ENCODE results near the gene EYA2. TPM values are rescaled to one million over a fixed set of nuclear protein-coding genes. Genes with fewer than 3 reads are reported as not detected.

The EYA2 gene
- total RNA-seq, 1 experiment from 2014 or later, result 0.25 TPM

GRCh38 chr20:46883892-46884291, 10.8 kb upstream of the EYA2 start:
- Mint-ChIP-seq H3K27me3 (ENCODE audit: insufficient read depth, unreplicated experiment) (peaks cover 32% of the 10 kb centered on the region), H3K4me3 (ENCODE audit: unreplicated experiment) (no peak overlapping the region), H3K36me3 (ENCODE audit: insufficient read depth, unreplicated experiment) (no peaks in the 10 kb centered on the region), H3K27ac (ENCODE audit: unreplicated experiment) (no peak overlapping the region), H3K4me1 (ENCODE audit: low read depth, unreplicated experiment) (no peaks in the 10 kb centered on the region), H3K9me3 (ENCODE audit: unreplicated experiment) (no peaks in the 10 kb centered on the region)
- H3K9me3 ChIP-seq, result no peaks in the 10 kb centered on the region
- no peak for DNase-seq
- H3K4me1 ChIP-seq, result no peaks in the 10 kb centered on the region
- intact Hi-C loops (cut with micrococcal nuclease; ENCODE audit: unreplicated experiment), result no loop called here
- BruUV-seq (replicated peaks), result no TSS peak
- no peaks in the 10 kb centered on the region; the same call in none of the 2 replicates for H3K27me3 ChIP-seq (replicated peaks; ENCODE audit: control insufficient read depth, insufficient read depth, low read length)
- no peak overlapping the region for H3K4me3 ChIP-seq (ENCODE audit: low read depth, low read length)
- TF ChIP-seq CTCF (IDR thresholded peaks at IDR 0.05; ENCODE audit: insufficient read depth in 1 of 2, low read depth in 1 of 2, low read length in 1 of 2, severe bottlenecking in 1 of 2, unreplicated experiment in 1 of 2), result no peak
- H3K36me3 ChIP-seq (ENCODE audit: control insufficient read depth, insufficient read depth, low read length), result no peaks in the 10 kb centered on the region
- CTCF ChIA-PET, result no interaction called here
- POLR2A ChIA-PET, result no interaction called here

- Mint-ChIP-seq H3K4me1 (ENCODE audit: low read depth, unreplicated experiment) (no peaks in the 10 kb centered on the region), H3K27ac (ENCODE audit: unreplicated experiment) (no peak overlapping the region), H3K36me3 (ENCODE audit: insufficient read depth, unreplicated experiment) (no peaks in the 10 kb centered on the region), H3K27me3 (ENCODE audit: insufficient read depth, unreplicated experiment) (peaks cover 43% of the 10 kb centered on the region), H3K4me3 (ENCODE audit: unreplicated experiment) (no peak overlapping the region), H3K9me3 (ENCODE audit: unreplicated experiment) (peaks cover 9% of the 10 kb centered on the region)
- Histone ChIP-seq H3K27me3 (replicated peaks; ENCODE audit: control insufficient read depth, insufficient read depth, low read length) (peaks cover 5% of the 10 kb centered on the region), H3K4me3 (ENCODE audit: low read depth, low read length) (no peak overlapping the region), H3K4me1 (peaks cover 4% of the 10 kb centered on the region; the same call in 1 of the 2 replicates), H3K9me3 (0 out of 2 replicates have a peak, but pooled peaks cover 8% of the 10 kb centered on the region), H3K36me3 (ENCODE audit: control insufficient read depth, insufficient read depth, low read length) (no peaks in the 10 kb centered on the region)
- CTCF ChIA-PET, result no interaction called here
- no TSS peak for BruUV-seq (replicated peaks)
- no peak for TF ChIP-seq CTCF (IDR thresholded peaks at IDR 0.05; ENCODE audit: insufficient read depth in 1 of 2, low read depth in 1 of 2, low read length in 1 of 2, severe bottlenecking in 1 of 2, unreplicated experiment in 1 of 2)
- intact Hi-C loops (cut with micrococcal nuclease; ENCODE audit: unreplicated experiment), result loop anchor here (10.0 kb wide), 1 partner anchor 126 kb away; no protein-coding TSS in a partner anchor
- POLR2A ChIA-PET, result no interaction called here
- DNase-seq, result no peak
These were observed 4.0 kb upstream of the EYA2 start for GRCh38 chr20:46890682-46891081.

GRCh38 chr20:46893051-46893450, 1.6 kb upstream of the EYA2 start:
- no peak overlapping the region for H3K4me3 Mint-ChIP-seq (ENCODE audit: unreplicated experiment)
- no peak overlapping the region for H3K4me3 ChIP-seq (ENCODE audit: low read depth, low read length)
- peaks cover 15% of the 10 kb centered on the region for H3K27me3 ChIP-seq (replicated peaks; ENCODE audit: control insufficient read depth, insufficient read depth, low read length)
- no peaks in the 10 kb centered on the region for H3K36me3 ChIP-seq (ENCODE audit: control insufficient read depth, insufficient read depth, low read length)
- no peaks in the 10 kb centered on the region for H3K36me3 Mint-ChIP-seq (ENCODE audit: insufficient read depth, unreplicated experiment)
- TF ChIP-seq CTCF (IDR thresholded peaks at IDR 0.05; ENCODE audit: insufficient read depth in 1 of 2, low read depth in 1 of 2, low read length in 1 of 2, severe bottlenecking in 1 of 2, unreplicated experiment in 1 of 2), result no peak
- no peaks in the 10 kb centered on the region for H3K4me1 Mint-ChIP-seq (ENCODE audit: low read depth, unreplicated experiment)
- intact Hi-C loops (cut with micrococcal nuclease; ENCODE audit: unreplicated experiment), result loop anchor here (10.0 kb wide), 1 partner anchor 128 kb away; no protein-coding TSS in a partner anchor
- H3K4me1 ChIP-seq, result peaks cover 4% of the 10 kb centered on the region; the same call in 1 of the 2 replicates
- CTCF ChIA-PET, result no interaction called here
- H3K27me3 Mint-ChIP-seq (ENCODE audit: insufficient read depth, unreplicated experiment), result peaks cover 52% of the 10 kb centered on the region
- POLR2A ChIA-PET, result no interaction called here
- H3K27ac Mint-ChIP-seq (ENCODE audit: unreplicated experiment), result no peak overlapping the region
- H3K9me3 Mint-ChIP-seq (ENCODE audit: unreplicated experiment), result peaks cover 9% of the 10 kb centered on the region
- BruUV-seq (replicated peaks), result no TSS peak
- 0 out of 2 replicates have a peak, but pooled peaks cover 8% of the 10 kb centered on the region for H3K9me3 ChIP-seq
- DNase-seq, result no peak

Data from Caco-2 (cell line).